Subcutaneous adipose tissue (tissue), 4 donors: ENCODE measurements around the gene ERMN. TPM values are rescaled to one million over a fixed set of nuclear protein-coding genes. Genes with fewer than 3 reads are reported as not detected.

Source experiments
- CTCF ChIP-seq: fragments of 450-650 bp; IDR thresholded peaks from one replicate; pipeline ENCODE4 v1.5.1; 2016; ENCODE audit warnings: low read depth, mild to moderate bottlenecking, control low read depth, antibody characterized with exemption, moderate library complexity
- total RNA-seq, 4 donors: library from RNA; depleted of rRNA; stranded (reverse); fragments of >200 nt; gene quantifications; one replicate each; pipeline ENCODE4 v1.1.0, GENCODE V29; 2016

ERMN gene
- total RNA-seq, 4 donors from 2014 or later, result 0.16 to 1.9 (median 0.22) TPM; not detected in 1

GRCh38 chr2:157291018-157291417 is 34.6 kb downstream of the ERMN start:
- no peak for TF ChIP-seq CTCF

- TF ChIP-seq CTCF, result no peak
These were observed 35.1 kb downstream of the ERMN start for GRCh38 chr2:157290525-157290924.

GRCh38 chr2:157287160-157287559 is 38.5 kb downstream of the ERMN start:
- no peak for TF ChIP-seq CTCF

- TF ChIP-seq CTCF, result no peak
These were observed 42.2 kb downstream of the ERMN start for GRCh38 chr2:157283468-157283867.

- TF ChIP-seq CTCF, result no peak
These were observed 44.3 kb downstream of the ERMN start for GRCh38 chr2:157281316-157281715.

GRCh38 chr2:157271590-157272203 is 53.9 kb downstream of the ERMN start:
- TF ChIP-seq CTCF, result no peak

- no peak for TF ChIP-seq CTCF
These were observed 55.7 kb downstream of the ERMN start for GRCh38 chr2:157269922-157270321.
